Liver (tissue), 9 donors: ENCODE measurements around the gene GLRX3. TPM values are rescaled to one million over a fixed set of nuclear protein-coding genes. Genes with fewer than 3 reads are reported as not detected.

Experiments
- DNase-seq: peaks from one replicate; pipeline ENCODE4 v3.0.0-alpha.2; 2017; ENCODE audit warnings: low spot score
- H3K27ac ChIP-seq, 2 donors: one replicate each; pipeline ENCODE4 v1.7.0; 2013; ENCODE audit warnings: inconsistent platforms in 2 of 2, low read length in 2 of 2, control low read depth in 1 of 2, low read depth in 1 of 2, mild to moderate bottlenecking in 1 of 2
- H3K27me3 ChIP-seq, 4 donors: one replicate each; pipeline versions ENCODE4 v1.6.1 to v1.7.0; 2013; ENCODE audit warnings: low read length in 3 of 4, inconsistent platforms in 1 of 4, mild to moderate bottlenecking in 1 of 4, moderate library complexity in 1 of 4; ENCODE audit not compliant: control insufficient read depth in 4 of 4, insufficient read depth in 4 of 4
- H3K36me3 ChIP-seq, 4 donors: one replicate each; pipeline versions ENCODE4 v1.6.1 to v1.7.0; 2013; ENCODE audit warnings: low read length in 3 of 4, mild to moderate bottlenecking in 3 of 4, low read depth in 1 of 4, moderate library complexity in 1 of 4; ENCODE audit not compliant: control insufficient read depth in 4 of 4, insufficient read depth in 3 of 4
- H3K4me1 ChIP-seq, 4 donors: one replicate each; pipeline versions ENCODE4 v1.6.1 to v1.7.0; 2013; ENCODE audit warnings: low read length in 3 of 4, mild to moderate bottlenecking in 3 of 4, moderate library complexity in 1 of 4; ENCODE audit not compliant: control insufficient read depth in 4 of 4, insufficient read depth in 4 of 4
- H3K4me3 ChIP-seq, 3 donors: one replicate each; pipeline versions ENCODE4 v1.6.1 to v1.7.0; 2013; ENCODE audit warnings: low read length in 3 of 3, control low read depth in 1 of 3, low read depth in 1 of 3, mild to moderate bottlenecking in 1 of 3
- H3K9ac ChIP-seq, 2 donors: one replicate each; pipeline ENCODE4 v1.7.0; 2013; ENCODE audit warnings: low read length in 2 of 2, mild to moderate bottlenecking in 2 of 2, moderate library complexity in 2 of 2, control low read depth in 1 of 2, low read depth in 1 of 2
- H3K9me3 ChIP-seq, 4 donors: one replicate each; pipeline versions ENCODE4 v1.6.1 to v1.7.0; 2013; ENCODE audit warnings: low read length in 3 of 4; ENCODE audit not compliant: control insufficient read depth in 4 of 4
- ATF3 ChIP-seq: IDR thresholded peaks from 2 replicates; pipeline ENCODE4 v1.6.1; 2016; ENCODE audit warnings: antibody characterized with exemption
- CTCF ChIP-seq: fragments of 150-350 bp; IDR thresholded peaks from 2 replicates; pipeline ENCODE4 v1.5.1; 2017; ENCODE audit warnings: improper control_type of control experiment, low read depth, low read length; ENCODE audit not compliant: missing input control
- EGR1 ChIP-seq, 2 donors: IDR thresholded peaks; 2 replicates each; pipeline ENCODE4 v1.6.1; 2016 to 2018; ENCODE audit warnings: antibody characterized with exemption in 2 of 2, low read depth in 2 of 2
- FOXA1 ChIP-seq: IDR thresholded peaks from 2 replicates; pipeline ENCODE4 v1.6.1; 2016; ENCODE audit warnings: antibody characterized with exemption
- FOXA2 ChIP-seq: IDR thresholded peaks from 2 replicates; pipeline ENCODE4 v1.6.1; 2016; ENCODE audit warnings: antibody characterized with exemption
- HNF4A ChIP-seq, 2 donors: conservative IDR thresholded peaks; 2 replicates each; pipeline ENCODE4 v1.6.1; 2016; ENCODE audit warnings: antibody characterized with exemption in 2 of 2, mild to moderate bottlenecking in 2 of 2
- HNF4G ChIP-seq: IDR thresholded peaks from 2 replicates; pipeline ENCODE4 v1.6.1; 2016; ENCODE audit warnings: antibody characterized with exemption
- JUND ChIP-seq, 2 donors: IDR thresholded peaks; 2 replicates each; pipeline ENCODE4 v1.6.1; 2016; ENCODE audit warnings: antibody characterized with exemption in 2 of 2
- MAX ChIP-seq: IDR thresholded peaks from 2 replicates; pipeline ENCODE4 v1.6.1; 2016; ENCODE audit warnings: antibody characterized with exemption
- NR2F2 ChIP-seq: IDR thresholded peaks from 2 replicates; pipeline ENCODE4 v1.6.1; 2016; ENCODE audit warnings: antibody characterized with exemption
- RAD21 ChIP-seq, 2 donors: IDR thresholded peaks; 2 replicates each; pipeline ENCODE4 v1.6.1; 2016; ENCODE audit warnings: antibody characterized with exemption in 2 of 2, mild to moderate bottlenecking in 2 of 2
- REST ChIP-seq: IDR thresholded peaks from 2 replicates; pipeline ENCODE4 v1.6.1; 2016; ENCODE audit warnings: antibody characterized with exemption, mild to moderate bottlenecking
- RXRA ChIP-seq, 2 donors: IDR thresholded peaks; 2 replicates each; pipeline ENCODE4 v1.6.1; 2017 to 2018; ENCODE audit warnings: antibody characterized with exemption in 2 of 2, mild to moderate bottlenecking in 1 of 2
- SP1 ChIP-seq: IDR thresholded peaks from 2 replicates; pipeline ENCODE4 v1.6.1; 2018; ENCODE audit warnings: antibody characterized with exemption, mild to moderate bottlenecking
- TAF1 ChIP-seq: conservative IDR thresholded peaks from 2 replicates; pipeline ENCODE4 v1.6.1; 2016; ENCODE audit warnings: antibody characterized with exemption, mild to moderate bottlenecking
- YY1 ChIP-seq: IDR thresholded peaks from 2 replicates; pipeline ENCODE4 v1.6.1; 2016; ENCODE audit warnings: antibody characterized with exemption, mild to moderate bottlenecking
- ZBTB33 ChIP-seq: IDR thresholded peaks from 2 replicates; pipeline ENCODE4 v1.6.1; 2016; ENCODE audit warnings: antibody characterized with exemption
- WGBS: extraction: QIAGEN DNeasy Blood & Tissue Kit; methylation state at CpG from one replicate; pipeline ENCODE4 v1.1.7; 2013; 5-methylcytosine and 5-hydroxymethylcytosine counted together
- polyA plus RNA-seq, 2 donors: library from polyadenylated mRNA; stranded (reverse) in 1 of 2; unstranded in 1 of 2; fragments of 200-250 nt in 1 of 2; fragments of >200 nt in 1 of 2; fragmentation: Nextera tagmentation in 1 of 2; extraction: Ambion mirVana in 1 of 2; gene quantifications; one replicate each; pipeline versions ENCODE4 v1.2.1 to v1.2.3, GENCODE V29; 2013 to 2015
- total RNA-seq, 2 donors: library from RNA; depleted of rRNA; stranded (reverse); fragments of >200 nt; gene quantifications; one replicate each; pipeline ENCODE4 v1.2.3, GENCODE V29; 2014
- donor health status: healthy.
- donor health status: healthy.
- donor health status: healthy.
- donor health status: healthy.
- donor health status: healthy.

Gene GLRX3
- total and polyA plus RNA-seq, 4 donors = 24.0 to 34.0 (median 28.5) TPM

- no peak for TF ChIP-seq CTCF
- TF ChIP-seq FOXA1 = no peak
- no peak for TF ChIP-seq JUND (IDR thresholded peaks at IDR 0.05)
- no peak for TF ChIP-seq FOXA2
- TF ChIP-seq YY1 = no peak
- no peak for TF ChIP-seq SP1
Measured at GRCh38 chr10:130191380-130191779, 55.2 kb downstream of the GLRX3 start (continued).

- WGBS = 94% methylated on average over 10 of the region's 10 CpGs
- Histone ChIP-seq H3K9me3 (no peaks in the 10 kb centered on the region), H3K27ac (no peak overlapping the region), H3K4me3 (no peak overlapping the region), H3K27me3 (no peaks in the 10 kb centered on the region), H3K9ac (no peak overlapping the region), H3K36me3 (peaks cover 0 to 5% (median 2%) of the 10 kb centered on the region in 4 donors), H3K4me1 (peaks cover 0 to 9% (median 7%) of the 10 kb centered on the region in 4 donors)
- no peak for TF ChIP-seq TAF1
- no peak for TF ChIP-seq MAX
- no peak for TF ChIP-seq ZBTB33
- no peak for TF ChIP-seq HNF4A (conservative IDR thresholded peaks at IDR 0.05)
- DNase-seq = no peak
Measured at GRCh38 chr10:130192276-130192848, 56.2 kb downstream of the GLRX3 start.

- Histone ChIP-seq H3K36me3 (peaks cover 0 to 2% (median 0%) of the 10 kb centered on the region in 4 donors), H3K9ac (no peak overlapping the region), H3K4me3 (no peak overlapping the region), H3K27ac (no peak overlapping the region), H3K4me1 (peaks cover 0 to 9% (median 7%) of the 10 kb centered on the region in 4 donors), H3K27me3 (no peaks in the 10 kb centered on the region), H3K9me3 (no peaks in the 10 kb centered on the region)
- 88% methylated on average over 5 of the region's 5 CpGs for WGBS
- DNase-seq = no peak
- no peak for TF ChIP-seq RAD21 (IDR thresholded peaks at IDR 0.05)
- no peak for TF ChIP-seq CTCF
- no peak for TF ChIP-seq HNF4G
- TF ChIP-seq EGR1 (IDR thresholded peaks at IDR 0.05; ENCODE audit: low read depth in 2 of 2) = no peak
- TF ChIP-seq RXRA (IDR thresholded peaks at IDR 0.05) = no peak
- no peak for TF ChIP-seq SP1
- TF ChIP-seq MAX = no peak
- no peak for TF ChIP-seq TAF1
- TF ChIP-seq FOXA2 = no peak
- TF ChIP-seq YY1 = no peak
- no peak for TF ChIP-seq NR2F2
- no peak for TF ChIP-seq FOXA1
- no peak for TF ChIP-seq HNF4A (conservative IDR thresholded peaks at IDR 0.05)
- no peak for TF ChIP-seq ZBTB33
- TF ChIP-seq ATF3 = no peak
- no peak for TF ChIP-seq REST
- no peak for TF ChIP-seq JUND (IDR thresholded peaks at IDR 0.05)
Measured at GRCh38 chr10:130193033-130193432, 56.8 kb downstream of the GLRX3 start.
